HG02981 (cell line): ENCODE results near the gene PITX1.
"Not testable (repeated sequence)": the region's sequence is repeated elsewhere in the genome, so short reads cannot be mapped to it uniquely, and the experiment has no call there.

Source experiments
- ATAC-seq: cut with Tn5 transposase; IDR thresholded peaks from one replicate; pipeline ENCODE4 v1.9.1; 2021; ENCODE audit warnings: mild to moderate bottlenecking, moderate library complexity; ENCODE audit not compliant: unreplicated experiment

PITX1 gene

DNA sequence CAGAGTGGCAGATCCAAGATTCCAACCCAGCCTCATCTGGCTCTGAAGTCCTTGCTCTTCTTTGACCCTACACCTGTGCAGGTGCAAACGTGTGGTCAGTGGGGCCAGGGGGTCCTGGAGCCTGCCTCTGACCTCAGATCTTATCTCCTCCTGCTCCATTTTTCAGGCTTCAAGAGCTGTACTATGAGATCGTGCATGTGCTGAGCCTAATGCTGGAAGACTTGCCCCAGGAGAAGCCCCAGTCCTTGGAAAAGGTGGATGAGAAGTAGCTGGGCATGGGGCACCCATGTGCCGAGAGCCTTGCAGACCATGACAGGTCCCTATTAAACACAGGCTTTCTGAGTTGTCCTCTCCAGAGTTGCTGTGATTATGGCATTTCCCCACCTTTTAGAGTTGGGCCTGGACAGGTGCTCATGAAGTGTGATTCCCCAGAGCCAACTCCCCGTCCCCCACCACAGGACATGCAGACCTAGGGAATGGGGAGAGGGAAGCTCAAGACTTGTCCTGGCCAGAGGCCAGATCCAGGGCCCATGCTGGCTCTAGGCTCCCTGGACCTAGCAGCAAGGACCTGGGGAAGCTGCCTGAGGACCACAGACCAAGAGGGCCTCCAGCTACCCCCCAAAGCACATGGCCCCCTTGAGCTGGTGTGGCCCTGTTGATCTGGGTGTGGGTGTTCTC, 22.5 kb downstream of the PITX1 start:
- no peak for ATAC-seq

DNA sequence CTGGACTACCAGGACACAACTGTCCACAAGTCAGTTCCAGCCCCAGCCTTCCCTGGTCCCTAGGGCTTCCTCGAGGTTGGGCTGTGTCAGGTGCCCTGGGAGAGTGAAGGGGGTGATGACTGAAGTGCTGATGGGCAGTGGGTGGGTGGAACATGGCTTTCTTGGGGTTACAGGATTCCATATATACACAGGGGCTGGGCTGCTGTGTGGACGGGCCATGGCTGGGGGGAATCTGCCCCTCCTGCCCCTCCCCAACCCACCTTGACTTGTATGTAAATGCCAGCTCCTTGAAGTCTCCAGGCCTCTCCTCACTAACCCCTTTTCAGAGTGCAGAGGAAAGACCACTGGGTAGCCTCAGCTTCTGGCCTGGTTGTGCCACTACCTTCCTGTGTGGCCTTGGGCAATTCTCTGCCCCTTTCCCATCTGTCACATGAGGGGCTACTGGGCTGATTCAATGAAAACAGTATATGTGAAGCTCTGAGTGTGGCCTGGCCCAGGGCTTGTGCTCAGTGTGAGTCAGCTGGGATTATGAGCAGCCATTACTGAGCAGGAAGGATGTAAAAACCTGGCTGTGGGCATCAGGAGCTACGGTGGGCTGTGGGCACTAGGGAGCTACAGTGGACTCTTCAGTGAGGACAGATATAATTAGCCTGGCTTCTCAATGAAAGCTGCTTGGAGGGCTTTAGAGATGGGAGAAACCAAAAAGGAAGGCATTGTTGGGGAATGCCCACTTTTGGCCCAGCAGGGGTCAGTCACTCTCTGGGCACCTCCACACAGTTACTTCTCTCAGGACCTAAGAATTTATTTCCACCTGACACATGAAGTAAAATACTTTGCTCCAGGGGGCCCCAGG, 23.3 kb downstream of the PITX1 start:
- ATAC-seq, result no peak

DNA sequence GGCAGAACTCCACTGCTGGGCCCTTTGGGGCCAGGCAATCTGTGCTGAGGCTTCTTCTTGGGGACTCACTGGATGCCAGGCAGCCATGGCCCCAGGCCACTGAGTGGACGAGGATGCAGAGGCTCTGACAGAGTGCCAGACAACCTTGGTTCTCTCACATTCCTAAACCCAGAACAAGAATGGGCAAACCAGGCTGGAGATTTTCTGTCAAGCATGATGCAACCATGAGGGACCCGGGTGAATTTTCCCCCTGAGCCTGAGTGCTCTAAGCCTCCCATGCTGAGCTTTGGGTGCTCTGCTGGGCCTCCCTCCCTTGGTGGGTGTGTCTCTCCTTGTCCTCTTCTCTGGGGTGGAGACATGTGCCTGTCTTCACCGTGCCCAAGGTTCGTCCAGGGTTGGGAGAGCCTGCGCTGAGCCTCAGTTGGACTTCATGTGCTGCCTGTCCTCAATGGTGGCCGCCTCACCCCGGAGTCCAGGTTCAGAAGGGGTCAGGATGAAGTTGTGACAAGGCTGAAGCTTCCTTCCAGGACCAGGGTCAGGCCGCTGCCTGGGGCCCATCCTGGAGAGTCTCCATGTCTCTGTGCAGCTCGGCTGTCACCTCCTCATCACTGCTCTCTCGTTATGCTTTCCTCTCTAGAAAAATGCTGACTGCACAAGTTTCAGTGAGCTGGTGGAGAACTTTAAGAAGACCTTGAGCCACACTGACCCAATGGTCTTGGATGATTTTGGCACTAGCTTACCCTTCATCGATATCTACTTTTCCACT, 24.1 kb downstream of the PITX1 start:
- no peak for ATAC-seq

DNA sequence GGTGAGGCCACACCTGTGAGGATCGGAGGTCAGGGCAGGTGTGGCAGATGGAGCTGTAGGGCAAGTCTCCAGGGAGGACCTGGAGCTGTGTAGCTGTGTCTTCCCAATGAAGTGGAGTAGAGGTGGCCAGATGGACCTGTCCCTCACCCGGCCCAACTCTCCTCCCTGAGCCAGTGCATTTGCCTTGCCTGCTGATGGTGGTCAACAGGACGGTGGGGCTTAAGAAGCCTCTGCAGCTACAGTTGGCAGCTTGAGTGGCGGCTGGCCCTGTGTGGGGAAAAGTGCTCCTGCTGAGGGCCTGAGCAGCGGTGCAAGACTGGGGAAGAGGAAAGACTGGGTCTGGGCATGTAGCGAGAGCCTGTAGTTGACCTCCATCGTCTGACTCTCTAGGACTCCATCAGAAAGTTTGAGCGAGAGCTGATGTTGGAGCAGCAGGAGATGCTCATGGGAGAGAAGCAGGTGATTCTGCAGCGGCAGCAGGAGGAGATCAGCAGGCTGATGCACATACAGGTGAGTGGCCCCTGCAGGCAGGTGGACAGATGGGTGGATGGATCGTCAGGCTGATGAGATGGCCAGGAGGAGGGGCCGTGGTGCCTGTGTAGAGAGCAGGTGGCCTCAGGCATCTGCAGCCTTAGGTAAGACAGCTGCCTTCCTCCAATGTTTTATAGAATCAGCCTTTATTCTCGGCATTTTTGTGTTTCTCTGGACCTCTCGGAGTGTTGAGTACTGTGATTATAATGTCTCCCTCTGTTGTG, 24.9 kb downstream of the PITX1 start:
- no peak for ATAC-seq

DNA sequence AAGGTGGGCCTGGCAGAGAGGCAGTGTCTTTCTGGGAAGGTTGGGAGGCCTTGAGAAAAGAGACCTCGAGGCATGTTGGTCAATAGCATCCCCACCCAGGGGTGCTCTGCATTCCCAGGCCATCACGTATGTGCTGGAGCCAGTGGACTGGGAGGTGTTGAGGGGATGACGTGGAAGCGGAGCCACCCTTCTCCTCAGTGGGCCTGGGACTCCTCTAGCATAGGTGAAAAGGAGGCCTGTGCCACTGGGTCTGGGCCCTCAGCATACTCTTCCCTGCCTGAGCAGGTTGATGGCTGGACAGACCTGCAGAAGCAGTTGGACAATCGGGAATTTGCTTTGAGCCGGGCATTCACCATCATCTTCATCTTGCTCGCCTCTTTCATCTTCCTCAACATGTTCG, 25.5 kb downstream of the PITX1 start:
- no peak for ATAC-seq

DNA sequence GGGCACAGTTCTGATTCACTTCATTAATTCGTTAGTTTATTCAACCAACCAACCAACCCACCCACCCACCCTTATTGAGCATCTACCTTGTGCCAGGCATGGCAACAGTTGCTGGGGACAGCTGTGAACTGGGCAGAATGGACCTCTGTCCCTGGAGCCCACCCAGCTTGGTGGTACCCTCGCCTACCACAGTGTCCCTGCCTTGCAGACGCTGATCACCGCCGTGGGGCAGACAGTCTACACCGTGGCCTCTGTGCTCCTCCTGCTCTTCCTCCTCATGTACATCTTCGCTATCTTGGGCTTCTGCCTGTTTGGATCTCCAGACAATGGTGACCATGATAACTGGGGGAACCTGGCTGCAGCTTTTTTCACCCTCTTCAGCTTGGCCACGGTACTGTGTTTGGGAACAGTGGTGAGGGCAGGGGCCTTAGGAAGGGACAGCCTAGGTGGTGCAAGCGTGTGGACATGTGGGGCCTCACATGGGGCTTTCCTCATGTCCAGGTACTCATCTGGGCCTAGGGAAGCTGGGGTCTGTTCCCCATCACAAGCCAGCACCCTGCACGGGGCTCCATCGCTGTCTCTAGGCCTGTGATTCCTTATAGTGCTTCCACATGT, 26.2 kb downstream of the PITX1 start:
- ATAC-seq, result no peak

DNA sequence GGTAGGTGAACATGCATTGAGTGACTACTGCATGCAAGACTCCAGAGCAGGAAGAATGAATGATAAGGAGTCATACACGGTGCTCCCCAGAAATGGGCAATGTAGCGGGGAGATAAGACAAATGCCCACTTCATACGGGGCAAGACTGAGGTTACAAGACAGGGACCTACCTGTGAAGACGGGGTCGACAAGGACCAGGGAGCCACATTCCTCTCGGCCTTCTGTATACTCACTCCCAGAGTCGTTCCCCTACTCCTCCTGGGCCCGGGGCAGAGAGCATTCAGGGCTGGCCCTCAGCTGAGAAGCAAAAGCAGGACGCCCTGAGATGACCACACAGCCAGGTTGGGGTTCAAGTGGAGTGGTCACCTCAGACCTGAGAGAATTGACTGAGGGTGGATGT, 26.7 kb downstream of the PITX1 start:
- no peak for ATAC-seq

DNA sequence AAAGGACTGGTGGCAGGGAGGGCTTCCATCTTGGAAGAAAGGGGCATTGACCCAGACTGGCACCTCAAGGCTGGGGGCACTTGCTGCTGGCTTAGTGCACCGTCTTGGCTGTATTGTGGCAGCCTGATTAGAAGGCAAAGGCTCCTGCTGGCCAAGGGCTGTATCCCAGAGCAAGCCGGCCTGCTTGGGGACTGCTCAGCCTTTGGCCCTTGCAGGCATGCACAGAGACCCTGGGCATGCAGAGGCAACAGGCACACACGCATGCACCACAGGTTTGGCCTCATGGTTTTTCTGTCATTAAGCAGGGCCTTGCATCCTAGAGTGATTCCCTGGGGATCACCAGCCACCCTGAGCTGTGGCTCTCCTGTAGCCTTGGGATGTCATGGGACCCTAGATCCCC, 29.0 kb downstream of the PITX1 start:
- no peak for ATAC-seq

DNA sequence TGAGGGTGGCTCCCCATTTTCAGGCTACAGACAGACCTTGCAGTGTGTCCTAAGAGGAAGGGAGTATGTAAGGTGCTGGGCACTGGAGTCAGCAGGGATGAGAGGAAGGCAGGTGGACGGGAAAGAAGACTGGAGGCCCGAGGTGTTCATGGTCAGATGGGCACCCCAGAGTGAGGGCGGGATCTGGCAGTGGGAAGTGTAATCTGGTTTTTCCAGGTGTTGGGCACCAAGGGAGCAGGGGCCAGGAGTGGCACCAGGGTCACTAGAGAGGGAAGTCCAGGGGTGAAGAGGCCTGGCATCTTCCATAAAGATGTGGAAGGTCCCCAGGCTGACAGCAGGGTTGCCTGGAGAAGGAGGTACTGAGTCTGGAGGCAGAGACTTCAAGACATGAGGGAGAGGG, 29.7 kb downstream of the PITX1 start:
- no peak for ATAC-seq

DNA sequence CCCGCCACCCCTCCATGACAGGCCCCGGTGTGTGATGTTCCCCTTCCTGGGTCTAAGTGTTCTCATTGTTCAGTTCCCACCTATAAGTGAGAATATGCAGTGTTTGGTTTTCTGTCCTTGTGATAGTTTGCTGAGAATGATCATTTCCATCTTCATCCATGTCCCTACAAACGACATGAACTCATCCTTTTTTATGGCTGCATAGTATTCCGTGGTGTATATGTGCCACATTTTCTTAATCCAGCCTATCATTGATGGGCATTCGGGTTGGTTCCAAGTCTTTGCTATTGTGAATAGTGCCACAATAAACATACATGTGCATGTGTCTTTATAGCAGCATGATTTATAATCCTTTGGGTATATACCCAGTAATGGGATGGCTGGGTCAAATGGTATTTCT, 36.0 kb downstream of the PITX1 start:
- not testable (repeated sequence) for ATAC-seq

DNA sequence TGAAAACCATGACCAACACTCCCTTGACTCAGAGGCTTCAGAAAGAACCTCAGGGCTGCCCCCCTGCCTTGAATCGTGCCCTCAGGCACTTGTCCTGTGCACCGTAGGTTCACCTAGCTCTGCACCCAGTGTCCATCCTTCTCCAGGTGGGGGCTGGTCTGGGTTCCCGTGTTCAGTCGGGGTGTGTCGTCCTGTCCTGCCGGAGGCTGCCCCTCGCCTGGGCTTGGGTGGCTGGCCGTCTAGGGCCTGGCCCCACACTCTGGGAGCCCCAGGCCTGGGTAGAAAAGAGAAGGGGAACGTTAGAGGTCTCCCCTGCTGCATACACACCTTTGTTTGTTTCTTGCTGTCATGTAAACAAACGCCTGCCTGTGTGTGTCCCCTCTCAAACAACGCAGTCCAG, 37.0 kb downstream of the PITX1 start:
- no peak for ATAC-seq

DNA sequence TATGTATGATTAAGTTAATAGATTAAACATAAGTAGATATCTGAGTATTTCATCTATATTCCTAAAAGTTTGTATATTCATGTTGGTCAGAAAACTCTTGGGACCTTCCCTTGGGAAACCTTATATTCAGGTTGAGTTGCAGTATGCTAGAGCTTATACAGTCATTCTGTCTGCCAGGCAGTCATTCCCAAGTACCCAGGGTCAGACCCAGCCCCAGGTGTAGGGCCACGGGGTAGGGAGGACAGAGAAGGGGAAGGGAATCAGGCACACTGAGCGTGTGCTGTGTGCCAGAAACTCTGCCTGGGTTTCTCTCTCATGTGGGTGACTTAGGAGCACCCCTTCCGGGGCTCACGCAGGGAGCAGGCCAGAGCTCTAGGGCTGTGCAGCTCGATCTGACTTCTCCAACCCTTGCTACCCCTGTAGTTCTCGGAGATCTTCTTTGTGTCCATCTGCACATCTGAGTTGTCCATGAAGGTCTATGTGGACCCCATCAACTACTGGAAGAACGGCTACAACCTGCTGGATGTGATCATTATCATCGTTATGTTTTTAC, 38.1 kb downstream of the PITX1 start:
- no peak for ATAC-seq

DNA sequence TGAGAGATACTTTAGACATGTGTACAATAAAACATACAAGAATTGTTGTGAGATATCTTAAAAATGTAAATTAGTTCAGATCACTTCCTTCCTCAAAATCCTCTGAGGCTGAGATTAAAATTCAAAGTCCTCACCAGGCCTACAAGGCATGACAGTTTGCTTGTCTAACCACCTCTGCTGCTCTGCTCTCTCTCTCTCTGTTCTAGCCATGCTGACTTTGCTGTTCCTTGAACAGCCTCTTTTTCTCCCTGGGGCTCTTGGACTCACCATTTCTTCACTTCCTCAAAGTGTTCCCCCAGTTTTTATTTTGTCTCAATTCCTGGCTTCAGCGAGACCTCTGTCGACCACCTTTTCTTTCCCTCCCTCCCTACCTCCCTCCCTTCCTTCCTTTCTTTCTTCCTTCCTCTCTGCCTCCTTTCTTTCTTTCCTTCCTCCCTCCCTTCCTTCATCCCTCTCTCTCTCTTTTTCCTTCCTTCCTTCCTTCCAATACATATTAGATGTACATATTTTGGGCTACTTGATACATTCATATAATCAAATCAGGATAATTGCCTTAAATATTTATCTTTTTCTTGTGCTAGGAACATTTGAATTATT, 39.4 kb downstream of the PITX1 start:
- ATAC-seq, result no peak

DNA sequence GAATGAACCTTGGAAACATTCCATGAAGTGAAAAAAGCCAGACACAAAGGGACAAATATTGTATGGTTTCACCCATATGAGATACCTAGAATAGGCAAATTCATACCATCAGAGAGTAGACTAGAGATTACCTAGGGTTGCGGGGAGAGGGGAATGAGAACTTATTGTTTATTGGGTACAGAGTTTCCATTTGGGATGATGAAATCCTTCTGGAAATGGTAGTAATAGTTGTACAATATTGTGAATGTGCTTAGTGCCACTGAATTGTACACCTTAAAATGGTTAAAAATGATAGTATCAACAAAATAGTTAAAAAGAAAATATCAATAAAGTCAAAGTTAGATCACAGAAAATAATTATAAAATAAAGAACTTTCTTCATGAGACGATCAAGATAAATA, 40.9 kb downstream of the PITX1 start:
- no peak for ATAC-seq

DNA sequence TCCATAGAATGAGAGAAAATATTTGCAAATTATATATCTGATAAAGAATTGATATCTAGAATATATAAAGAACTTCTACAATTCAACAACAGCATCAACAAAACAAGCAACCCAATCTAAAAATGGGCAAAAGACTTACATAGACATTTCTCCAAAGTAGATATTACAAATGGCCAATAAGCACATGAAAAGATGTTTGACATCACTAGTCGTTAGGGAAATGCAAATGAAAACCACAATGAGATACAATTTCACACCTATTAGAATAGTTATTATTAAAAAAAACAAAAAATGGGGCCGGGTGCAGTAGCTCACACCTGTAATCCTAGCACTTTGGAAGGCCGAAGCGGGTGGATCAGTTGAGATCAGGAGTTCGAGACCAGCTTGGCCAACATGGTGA, 41.9 kb downstream of the PITX1 start:
- ATAC-seq, result no peak

DNA sequence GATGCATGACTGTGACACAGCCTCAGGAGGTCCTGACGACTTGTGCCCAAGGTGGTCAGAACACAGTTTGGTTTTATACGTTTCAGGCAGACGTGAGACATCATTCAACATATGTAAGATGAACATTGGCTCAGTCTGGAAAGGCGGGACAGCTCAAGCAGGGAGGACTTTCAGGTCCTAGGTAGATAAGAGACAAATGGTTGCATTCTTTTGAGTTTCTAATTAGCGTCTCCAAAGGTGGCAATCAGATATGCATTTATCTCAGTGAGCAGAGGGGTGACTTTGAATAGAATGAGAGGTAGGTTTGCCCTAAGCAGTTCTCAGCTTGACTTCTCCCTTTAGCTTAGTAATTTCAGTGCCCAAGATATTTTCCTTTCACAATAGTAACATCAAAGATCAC, 43.8 kb downstream of the PITX1 start:
- not testable (repeated sequence) for ATAC-seq

DNA sequence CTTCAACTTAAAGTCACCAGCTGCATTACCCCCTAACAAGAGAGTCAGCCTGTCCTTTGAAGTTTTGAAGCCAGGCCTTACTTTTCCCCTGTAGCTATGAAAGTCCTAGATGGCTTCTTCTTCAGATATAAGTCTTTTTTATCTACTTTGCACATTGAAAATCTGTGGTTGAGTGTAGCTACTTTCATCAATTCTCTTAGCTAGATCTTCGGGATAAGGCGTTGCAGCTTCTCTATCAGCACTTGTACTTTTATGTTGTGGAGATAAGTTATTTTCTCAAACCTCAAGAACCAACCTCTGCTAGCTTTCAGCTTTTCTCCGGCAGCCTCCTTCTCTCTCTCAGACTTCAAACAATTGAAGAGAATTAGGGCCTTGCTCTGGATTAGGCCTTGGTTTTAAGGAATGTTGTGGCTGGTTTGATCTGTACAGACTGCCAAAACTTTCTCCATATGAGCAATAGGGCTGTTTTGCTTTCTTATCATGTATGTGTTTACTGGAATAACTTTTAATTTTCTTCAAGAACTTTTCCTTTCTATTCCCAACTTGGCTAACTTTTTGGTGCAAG, 44.7 kb downstream of the PITX1 start:
- no peak for ATAC-seq

DNA sequence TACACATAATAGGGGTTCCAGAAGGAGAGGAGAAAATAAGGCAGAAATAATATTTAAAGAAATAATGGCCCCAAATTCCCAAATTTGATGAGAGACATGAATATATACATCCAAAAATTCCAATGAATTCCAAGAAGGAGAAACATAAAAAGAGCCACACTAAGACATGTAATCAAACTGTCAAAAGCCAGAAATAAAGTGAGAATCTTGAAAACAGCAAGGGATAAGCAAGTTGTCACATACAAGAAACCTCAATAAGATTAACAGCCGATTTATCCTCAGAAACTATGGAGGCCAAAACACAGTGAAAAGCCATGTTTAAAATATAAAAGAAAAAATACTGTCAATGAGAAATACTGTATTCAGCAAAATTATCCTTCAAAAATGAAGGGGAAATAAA, 51.8 kb downstream of the PITX1 start:
- ATAC-seq, result no peak

DNA sequence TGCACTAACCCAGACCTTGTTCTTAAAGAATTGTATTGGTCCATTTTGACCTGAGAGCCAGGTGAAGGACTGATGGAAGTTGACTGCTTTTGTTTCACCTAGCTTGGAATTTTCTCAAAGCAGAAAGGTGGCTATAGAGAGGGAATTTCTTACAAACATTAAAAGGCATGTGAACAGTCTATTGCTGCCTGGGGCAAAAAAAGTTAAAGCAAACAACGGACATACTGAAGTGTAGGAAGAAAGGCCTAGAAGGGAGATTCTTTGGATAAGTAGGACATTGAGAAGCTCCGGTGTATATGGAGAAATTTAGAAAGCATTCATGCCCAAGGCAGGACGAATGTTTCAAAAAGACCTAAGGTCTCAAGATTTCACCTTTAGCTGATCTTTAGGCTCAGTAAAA, 54.6 kb downstream of the PITX1 start:
- no peak for ATAC-seq
